ENCODE results near the gene ITGAL. TPM values are rescaled to one million over a fixed set of nuclear protein-coding genes. Genes with fewer than 3 reads are reported as not detected.
A peak's percentile ranks its signal among the peaks of the same experiment; 100 is the strongest.

Gene ITGAL
- total RNA-seq, 1 experiment from 2014 or later = not detected

DNA sequence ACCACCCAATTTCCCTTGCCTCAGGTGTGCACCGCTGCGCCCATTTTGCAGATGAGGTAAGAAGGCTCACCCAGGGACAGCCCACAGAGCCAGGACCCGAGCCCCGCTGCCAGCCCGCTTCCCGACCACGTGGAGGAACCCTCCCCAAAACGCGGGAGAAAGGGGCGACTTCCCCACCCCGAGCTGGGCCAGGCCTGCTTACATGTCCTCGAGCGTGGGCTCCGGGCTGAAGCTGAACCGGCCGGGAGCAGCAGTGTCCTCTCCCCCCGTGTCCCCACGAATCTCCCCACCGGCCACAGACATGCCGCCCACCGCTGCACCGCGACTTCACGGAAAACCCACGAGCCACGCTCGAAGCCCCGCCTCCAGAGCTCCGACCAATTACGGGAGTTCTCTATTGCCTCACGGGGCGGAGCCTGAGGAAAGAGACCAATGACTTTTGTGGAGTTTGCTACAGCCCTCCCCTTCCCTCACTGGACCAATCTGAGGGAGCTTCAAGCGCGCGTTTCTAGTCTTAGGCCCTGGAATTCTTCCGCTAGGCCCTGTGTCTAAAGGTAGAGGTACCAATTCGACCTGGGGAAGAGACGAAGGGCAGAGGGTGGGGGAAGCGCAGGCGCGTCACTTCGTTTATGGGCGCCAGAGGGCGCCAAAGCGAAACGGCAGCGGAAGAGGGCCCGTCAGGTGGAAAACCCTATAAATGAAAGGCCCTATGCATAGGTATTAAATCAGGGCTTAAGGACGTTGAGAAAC, 42.7 kb upstream of the ITGAL start, which contains the start of gene DCTPP1:
DCTPP1 (minus strand) TSS at position 353 of the 750 bp plus-strand sequence; CDS start at position 303, 50 bp downstream.
- Histone ChIP-seq H3K56ac (ENCODE audit: insufficient read length, low read depth, low read length) (no peak within 1 kb of the TSS), H3K9me3 (ENCODE audit: control insufficient read depth, low read depth, low read length) (no peaks in the 10 kb centered on the region), H3T11ph (ENCODE audit: low read length) (no peak within 1 kb of the TSS), H3K4me1 (ENCODE audit: insufficient read depth, low read length) (no peaks in the 10 kb centered on the region), H3K18ac (ENCODE audit: insufficient read length, low read depth, low read length) (peak within 1 kb of the TSS; percentile 85), H4K5ac (ENCODE audit: insufficient read length, low read depth, low read length) (peak within 1 kb of the TSS; percentile 27), H4K91ac (ENCODE audit: insufficient read length, low read depth, low read length) (no peak within 1 kb of the TSS), H3K4ac (ENCODE audit: low read depth, low read length) (no peak within 1 kb of the TSS; the same call in 1 of the 2 replicates), H2BK20ac (ENCODE audit: low read depth, low read length, poor library complexity, severe bottlenecking) (no peak within 1 kb of the TSS), H2BK15ac (ENCODE audit: low read depth, low read length) (no peak within 1 kb of the TSS), H3K14ac (ENCODE audit: insufficient read depth, low read length) (peak within 1 kb of the TSS; percentile 87), H4K20me1 (ENCODE audit: control insufficient read depth, insufficient read depth, insufficient read length) (no peaks in the 10 kb centered on the region), H2AFZ (ENCODE audit: low read length) (peak within 1 kb of the TSS; percentile 78), H3K27ac (ENCODE audit: insufficient read length, low read depth, low read length) (no peak within 1 kb of the TSS), H2BK5ac (ENCODE audit: insufficient read length, low read length) (no peak within 1 kb of the TSS), H2BK12ac (ENCODE audit: insufficient read length, low read depth, low read length) (no peak within 1 kb of the TSS), H3K4me2 (ENCODE audit: insufficient read depth, insufficient read length, low read length) (peak within 1 kb of the TSS; percentile 87), H2BK120ac (ENCODE audit: low read depth, low read length, poor library complexity, severe bottlenecking) (no peak within 1 kb of the TSS), H4K8ac (replicated peaks; ENCODE audit: insufficient read length, low read depth, low read length) (no peak within 1 kb of the TSS), H3K79me1 (ENCODE audit: insufficient read depth, low read depth, low read length, poor library complexity, severe bottlenecking) (peaks cover 8% of the 10 kb centered on the region), H3K23me2 (ENCODE audit: insufficient read length, low read depth, low read length, poor library complexity, severe bottlenecking) (peaks cover 9% of the 10 kb centered on the region), H3K9ac (ENCODE audit: extremely low read depth, insufficient read length, low read length) (peak within 1 kb of the TSS; percentile 60), H3K79me2 (ENCODE audit: insufficient read depth, low read length) (peaks cover 4% of the 10 kb centered on the region; the same call in 1 of the 2 replicates), H2AK5ac (ENCODE audit: insufficient read length, low read length) (no peak within 1 kb of the TSS), H3K27me3 (ENCODE audit: insufficient read depth, low read length) (no peaks in the 10 kb centered on the region), H3K23ac (ENCODE audit: insufficient read length, low read depth, low read length) (no peak within 1 kb of the TSS)
- TF ChIP-seq, protein P1, sequence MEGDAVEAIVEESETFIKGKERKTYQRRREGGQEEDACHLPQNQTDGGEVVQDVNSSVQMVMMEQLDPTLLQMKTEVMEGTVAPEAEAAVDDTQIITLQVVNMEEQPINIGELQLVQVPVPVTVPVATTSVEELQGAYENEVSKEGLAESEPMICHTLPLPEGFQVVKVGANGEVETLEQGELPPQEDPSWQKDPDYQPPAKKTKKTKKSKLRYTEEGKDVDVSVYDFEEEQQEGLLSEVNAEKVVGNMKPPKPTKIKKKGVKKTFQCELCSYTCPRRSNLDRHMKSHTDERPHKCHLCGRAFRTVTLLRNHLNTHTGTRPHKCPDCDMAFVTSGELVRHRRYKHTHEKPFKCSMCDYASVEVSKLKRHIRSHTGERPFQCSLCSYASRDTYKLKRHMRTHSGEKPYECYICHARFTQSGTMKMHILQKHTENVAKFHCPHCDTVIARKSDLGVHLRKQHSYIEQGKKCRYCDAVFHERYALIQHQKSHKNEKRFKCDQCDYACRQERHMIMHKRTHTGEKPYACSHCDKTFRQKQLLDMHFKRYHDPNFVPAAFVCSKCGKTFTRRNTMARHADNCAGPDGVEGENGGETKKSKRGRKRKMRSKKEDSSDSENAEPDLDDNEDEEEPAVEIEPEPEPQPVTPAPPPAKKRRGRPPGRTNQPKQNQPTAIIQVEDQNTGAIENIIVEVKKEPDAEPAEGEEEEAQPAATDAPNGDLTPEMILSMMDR (conservative IDR thresholded peaks at IDR 0.05) = peak; percentile 91
- H3K4me1 Mint-ChIP-seq = peaks cover 4 to 12% of the 10 kb centered on the region in 2 experiments; a peak in 3 of 4 replicates
- H3K27me3 Mint-ChIP-seq (ENCODE audit: low read depth) = peaks cover 26% of the 10 kb centered on the region
- no peak within 1 kb of the TSS for H3K4me3 Mint-ChIP-seq
- peaks cover 16 to 27% (median 22%) of the 10 kb centered on the region in 3 experiments for H3K36me3 Mint-ChIP-seq (ENCODE audit: insufficient read depth in 1 of 3, low read depth in 3 of 3)
- H3K27ac Mint-ChIP-seq = peak within 1 kb of the TSS in 2 of 3 experiments; percentile 32 to 47; a peak in 2 of 7 replicates
- no CpG with 5 or more reads among the region's 49 CpGs for WGBS (ENCODE audit: extremely low coverage, insufficient read length, low lambda C conversion rate)
- H3K9me3 Mint-ChIP-seq = no peaks in the 10 kb centered on the region; a peak in 2 of 5 replicates
- DNase-seq = peak; percentile 98

Data from H9 (cell line).